Myocyte (in vitro differentiated cells): ENCODE measurements around the gene ARHGDIB. TPM values are rescaled to one million over a fixed set of nuclear protein-coding genes. Genes with fewer than 3 reads are reported as not detected.

Experiments
- DNase-seq: peaks from one replicate; pipeline ENCODE4 v3.0.0-alpha.2; 2012; ENCODE audit warnings: low read depth
- total RNA-seq: library from RNA; depleted of rRNA; stranded (reverse); fragments of >200 nt; gene quantifications from 2 replicates; pipeline ENCODE4 v1.2.3, GENCODE V29; 2014

ARHGDIB gene
- total RNA-seq, 1 donor from 2014 or later: not detected

GRCh38 chr12:14984036-14984435 lies 22.6 kb upstream of the ARHGDIB start:
- no peak for DNase-seq

GRCh38 chr12:14982991-14983390 lies 21.6 kb upstream of the ARHGDIB start:
- no peak for DNase-seq

- DNase-seq: no peak
These were observed 21.2 kb upstream of the ARHGDIB start for GRCh38 chr12:14982562-14982961.

GRCh38 chr12:14981049-14981448 lies 19.6 kb upstream of the ARHGDIB start:
- no peak for DNase-seq

GRCh38 chr12:14979468-14979867 lies 18.1 kb upstream of the ARHGDIB start:
- no peak for DNase-seq

- DNase-seq: no peak
These were observed 15.3 kb upstream of the ARHGDIB start for GRCh38 chr12:14976658-14977057.

GRCh38 chr12:14975457-14975856 lies 14.1 kb upstream of the ARHGDIB start:
- no peak for DNase-seq

GRCh38 chr12:14974633-14975032 lies 13.2 kb upstream of the ARHGDIB start:
- no peak for DNase-seq

- DNase-seq: no peak
These were observed 11.4 kb upstream of the ARHGDIB start, which contains the start of gene PDE6H for GRCh38 chr12:14972816-14973215. PDE6H (plus strand) TSS chr12:14973042; CDS start chr12:14978013, 4,971 bp downstream.

- DNase-seq: no peak
These were observed 9.1 kb upstream of the ARHGDIB start for GRCh38 chr12:14970473-14970872.

GRCh38 chr12:14968478-14968877 lies 7.1 kb upstream of the ARHGDIB start:
- no peak for DNase-seq

- no peak for DNase-seq
These were observed 3.8 kb upstream of the ARHGDIB start for GRCh38 chr12:14965221-14965620.

GRCh38 chr12:14964406-14964805 lies 3.0 kb upstream of the ARHGDIB start:
- no peak for DNase-seq

GRCh38 chr12:14963520-14963919 lies 2.1 kb upstream of the ARHGDIB start:
- no peak for DNase-seq

- DNase-seq: no peak
These were observed 1.4 kb upstream of the ARHGDIB start for GRCh38 chr12:14962797-14963196.

GRCh38 chr12:14962153-14962539 lies 745 bp upstream of the ARHGDIB start:
- DNase-seq: no peak

GRCh38 chr12:14960548-14961465 lies 594 bp downstream of the ARHGDIB start:
- no peak for DNase-seq

- DNase-seq: no peak
These were observed 1.4 kb downstream of the ARHGDIB start for GRCh38 chr12:14959916-14960496.

GRCh38 chr12:14959463-14959862 lies 1.9 kb downstream of the ARHGDIB start:
- DNase-seq: no peak

- DNase-seq: no peak
These were observed 2.3 kb downstream of the ARHGDIB start for GRCh38 chr12:14959126-14959440.

- DNase-seq: no peak
These were observed 2.9 kb downstream of the ARHGDIB start for GRCh38 chr12:14958361-14959125.

- DNase-seq: no peak
These were observed 3.7 kb downstream of the ARHGDIB start for GRCh38 chr12:14957551-14958168.
